BLaER1 treated with 17β-estradiol and CSF1 and Interleukin-3, amounts not matched to agents 10 nM and 100 nM (cell line): ENCODE results near the gene SPTB.

Source experiments
- H3K27ac ChIP-seq, 11 experiments: shearing (Covaris generic); formaldehyde crosslinking; 2 replicates each; pipeline ENCODE4 v1.8.1; 2022
- H3K27me3 ChIP-seq, 11 experiments: shearing (Covaris generic); formaldehyde crosslinking; 2 replicates each; pipeline ENCODE4 v1.8.1; 2022
- H3K36me3 ChIP-seq, 11 experiments: shearing (Covaris generic); formaldehyde crosslinking; 2 replicates each; pipeline ENCODE4 v1.8.1; 2022
- H3K4me1 ChIP-seq, 10 experiments: shearing (Covaris generic); formaldehyde crosslinking; 2 replicates each; pipeline ENCODE4 v1.8.1; 2022
- H3K4me2 ChIP-seq, 11 experiments: shearing (Covaris generic); formaldehyde crosslinking; 2 replicates each; pipeline ENCODE4 v1.8.1; 2022
- H3K4me3 ChIP-seq, 10 experiments: shearing (Covaris generic); formaldehyde crosslinking; 2 replicates each; pipeline ENCODE4 v1.8.1; 2022
- H3K9ac ChIP-seq, 11 experiments: shearing (Covaris generic); formaldehyde crosslinking; 2 replicates each; pipeline ENCODE4 v1.8.1; 2022
- H3K9me3 ChIP-seq, 11 experiments: shearing (Covaris generic); formaldehyde crosslinking; replicated peaks in 1 of 11; 2 replicates each; pipeline ENCODE4 v1.8.1; 2022
- H4K20me1 ChIP-seq, 11 experiments: shearing (Covaris generic); formaldehyde crosslinking; 2 replicates each; pipeline ENCODE4 v1.8.1; 2022
- Cebpa-rat ChIP-seq, 11 experiments: shearing (Covaris generic); IDR thresholded peaks; 2 replicates each; pipeline ENCODE4 v1.8.1; 2022

Gene SPTB

GRCh38 chr14:64727551-64728071, 152.1 kb downstream of the SPTB start:
- no peak for TF ChIP-seq Cebpa-rat (IDR thresholded peaks at IDR 0.05)
- H3K36me3 ChIP-seq = peaks cover 0 to 37% (median 0%) of the 10 kb centered on the region in 11 experiments; a peak in 5 of 22 replicates
- H3K4me3 ChIP-seq = no peak overlapping the region
- H3K9me3 ChIP-seq = no peaks in the 10 kb centered on the region
- no peaks in the 10 kb centered on the region for H3K27me3 ChIP-seq
- no peak overlapping the region for H3K4me2 ChIP-seq
- H4K20me1 ChIP-seq = peaks cover 0 to 9% (median 0%) of the 10 kb centered on the region in 11 experiments; a peak in 6 of 22 replicates
- H3K4me1 ChIP-seq = peaks cover 21 to 63% (median 58%) of the 10 kb centered on the region in 10 experiments
- no peak overlapping the region for H3K27ac ChIP-seq
- H3K9ac ChIP-seq = no peak overlapping the region

GRCh38 chr14:64726585-64726890, 153.2 kb downstream of the SPTB start:
- Histone ChIP-seq H3K36me3 (peaks cover 0 to 26% (median 0%) of the 10 kb centered on the region in 11 experiments; a peak in 1 of 22 replicates), H3K4me1 (peaks cover 31 to 74% (median 69%) of the 10 kb centered on the region in 10 experiments), H3K27me3 (no peaks in the 10 kb centered on the region), H3K4me2 (peak overlapping the region in 10 of 11 experiments; percentile 9 to 95 (median 68); a peak in 17 of 22 replicates), H3K9me3 (no peaks in the 10 kb centered on the region), H3K4me3 (no peak overlapping the region), H3K9ac (no peak overlapping the region), H3K27ac (no peak overlapping the region), H4K20me1 (peaks cover 0 to 9% (median 0%) of the 10 kb centered on the region in 11 experiments; a peak in 6 of 22 replicates)
- TF ChIP-seq Cebpa-rat (IDR thresholded peaks at IDR 0.05) = no peak

GRCh38 chr14:64725879-64726584, 153.7 kb downstream of the SPTB start:
- Histone ChIP-seq H3K36me3 (peaks cover 0 to 23% (median 0%) of the 10 kb centered on the region in 11 experiments; a peak in 1 of 22 replicates), H3K9ac (peak overlapping the region in 1 of 11 experiments; percentile 29; a peak in 1 of 22 replicates), H3K4me1 (peaks cover 36 to 79% (median 74%) of the 10 kb centered on the region in 10 experiments), H3K4me3 (no peak overlapping the region), H3K27me3 (no peaks in the 10 kb centered on the region), H3K27ac (no peak overlapping the region), H3K9me3 (no peaks in the 10 kb centered on the region), H4K20me1 (peaks cover 0 to 9% (median 0%) of the 10 kb centered on the region in 11 experiments; a peak in 6 of 22 replicates), H3K4me2 (peak overlapping the region in 10 of 11 experiments; percentile 22 to 95 (median 76); a peak in 19 of 22 replicates)
- no peak for TF ChIP-seq Cebpa-rat (IDR thresholded peaks at IDR 0.05)

- Histone ChIP-seq H3K4me1 (peaks cover 38 to 82% (median 79%) of the 10 kb centered on the region in 10 experiments), H3K27me3 (no peaks in the 10 kb centered on the region), H3K9me3 (no peaks in the 10 kb centered on the region), H3K4me2 (peak overlapping the region in 9 of 11 experiments; percentile 44 to 95 (median 77); a peak in 18 of 22 replicates), H3K9ac (peak overlapping the region in 1 of 11 experiments; percentile 29; a peak in 1 of 22 replicates), H3K4me3 (no peak overlapping the region), H4K20me1 (peaks cover 0 to 9% (median 0%) of the 10 kb centered on the region in 11 experiments; a peak in 6 of 22 replicates), H3K27ac (no peak overlapping the region), H3K36me3 (peaks cover 0 to 17% (median 0%) of the 10 kb centered on the region in 11 experiments; a peak in 1 of 22 replicates)
- TF ChIP-seq Cebpa-rat (IDR thresholded peaks at IDR 0.05) = no peak
Observed at GRCh38 chr14:64725261-64725815, 154.4 kb downstream of the SPTB start.

GRCh38 chr14:64724578-64724930, 155.2 kb downstream of the SPTB start:
- no peak overlapping the region for H3K4me3 ChIP-seq
- no peaks in the 10 kb centered on the region for H3K9me3 ChIP-seq
- H3K27ac ChIP-seq = no peak overlapping the region
- peaks cover 0 to 17% (median 0%) of the 10 kb centered on the region in 11 experiments; a peak in 1 of 22 replicates for H3K36me3 ChIP-seq
- no peak for TF ChIP-seq Cebpa-rat (IDR thresholded peaks at IDR 0.05)
- H3K9ac ChIP-seq = no peak overlapping the region
- H3K27me3 ChIP-seq = no peaks in the 10 kb centered on the region
- peak overlapping the region in 9 of 11 experiments; percentile 44 to 95 (median 77); a peak in 16 of 22 replicates for H3K4me2 ChIP-seq
- H4K20me1 ChIP-seq = peaks cover 0 to 9% (median 0%) of the 10 kb centered on the region in 11 experiments; a peak in 6 of 22 replicates
- peaks cover 38 to 77% (median 74%) of the 10 kb centered on the region in 10 experiments for H3K4me1 ChIP-seq

GRCh38 chr14:64723691-64724577, 155.8 kb downstream of the SPTB start:
- H3K4me1 ChIP-seq = peaks cover 38 to 71% (median 68%) of the 10 kb centered on the region in 10 experiments

GRCh38 chr14:64722842-64723447, 156.8 kb downstream of the SPTB start:
- peaks cover 0 to 5% (median 0%) of the 10 kb centered on the region in 11 experiments; a peak in 1 of 22 replicates for H3K36me3 ChIP-seq
- TF ChIP-seq Cebpa-rat (IDR thresholded peaks at IDR 0.05) = no peak
- H4K20me1 ChIP-seq = peaks cover 0 to 9% (median 0%) of the 10 kb centered on the region in 11 experiments; a peak in 6 of 22 replicates
- peak overlapping the region in 5 of 11 experiments; percentile 7 to 52 (median 25); a peak in 5 of 22 replicates for H3K9ac ChIP-seq
- H3K9me3 ChIP-seq = no peaks in the 10 kb centered on the region
- H3K27me3 ChIP-seq = no peaks in the 10 kb centered on the region
- peak overlapping the region in 1 of 10 experiments; percentile 29; a peak in 2 of 20 replicates for H3K4me3 ChIP-seq
- H3K4me2 ChIP-seq = peak overlapping the region; percentile 74 to 96 (median 88)
- H3K27ac ChIP-seq = peak overlapping the region in 6 of 11 experiments; percentile 11 to 69 (median 42); a peak in 13 of 22 replicates
- H3K4me1 ChIP-seq = peaks cover 47 to 78% (median 73%) of the 10 kb centered on the region in 10 experiments

More at GRCh38 chr14:64723691-64724577, 155.8 kb downstream of the SPTB start:
- Histone ChIP-seq H3K27ac (no peak overlapping the region), H3K9me3 (no peaks in the 10 kb centered on the region), H4K20me1 (peaks cover 0 to 9% (median 0%) of the 10 kb centered on the region in 11 experiments; a peak in 6 of 22 replicates), H3K9ac (no peak overlapping the region), H3K36me3 (peaks cover 0 to 15% (median 0%) of the 10 kb centered on the region in 11 experiments; a peak in 1 of 22 replicates), H3K4me2 (peak overlapping the region in 9 of 11 experiments; percentile 77 to 96 (median 88); a peak in 17 of 22 replicates), H3K4me3 (no peak overlapping the region), H3K27me3 (no peaks in the 10 kb centered on the region)
- TF ChIP-seq Cebpa-rat (IDR thresholded peaks at IDR 0.05) = no peak

- Histone ChIP-seq H3K9ac (peak overlapping the region in 2 of 11 experiments; percentile 35 to 37; a peak in 2 of 22 replicates), H3K4me1 (peaks cover 57 to 89% (median 82%) of the 10 kb centered on the region in 10 experiments), H4K20me1 (peaks cover 0 to 9% (median 0%) of the 10 kb centered on the region in 11 experiments; a peak in 6 of 22 replicates), H3K4me3 (no peak overlapping the region), H3K4me2 (peak overlapping the region; percentile 74 to 96 (median 88)), H3K36me3 (no peaks in the 10 kb centered on the region), H3K27me3 (no peaks in the 10 kb centered on the region), H3K27ac (peak overlapping the region in 4 of 11 experiments; percentile 10 to 69 (median 22); a peak in 3 of 22 replicates), H3K9me3 (no peaks in the 10 kb centered on the region)
- TF ChIP-seq Cebpa-rat (IDR thresholded peaks at IDR 0.05) = no peak
Observed at GRCh38 chr14:64721899-64722298, 157.8 kb downstream of the SPTB start.
